ENCODE measurements around the gene GRID1.

The GRID1 gene

DNA sequence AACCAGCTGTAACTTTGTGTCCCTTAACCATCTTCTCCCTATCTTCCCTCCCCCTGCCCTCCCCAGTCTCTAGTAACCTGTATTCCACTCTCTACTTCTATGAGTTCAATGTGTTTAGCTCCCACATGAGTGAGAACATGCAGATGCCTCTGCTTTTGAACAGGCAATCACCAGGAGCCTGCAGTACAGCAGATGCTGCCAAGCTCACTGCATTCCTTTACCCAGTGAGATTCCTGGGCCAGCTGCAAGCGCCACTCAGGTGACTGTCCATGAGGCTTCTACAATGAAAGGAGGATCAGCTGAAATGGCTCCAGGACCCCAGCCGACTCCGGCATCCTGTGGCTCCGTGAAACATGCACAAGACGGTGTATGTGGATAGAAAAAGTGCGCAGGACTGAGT is 15.7 kb downstream of the GRID1 start:
- DNase-seq: no peak

- no peak for DNase-seq
Measured at GRCh38 chr10:86349940-86350630, 16.5 kb downstream of the GRID1 start.

GRCh38 chr10:86349474-86349873 is 17.1 kb downstream of the GRID1 start:
- DNase-seq: peak; percentile 12

DNA sequence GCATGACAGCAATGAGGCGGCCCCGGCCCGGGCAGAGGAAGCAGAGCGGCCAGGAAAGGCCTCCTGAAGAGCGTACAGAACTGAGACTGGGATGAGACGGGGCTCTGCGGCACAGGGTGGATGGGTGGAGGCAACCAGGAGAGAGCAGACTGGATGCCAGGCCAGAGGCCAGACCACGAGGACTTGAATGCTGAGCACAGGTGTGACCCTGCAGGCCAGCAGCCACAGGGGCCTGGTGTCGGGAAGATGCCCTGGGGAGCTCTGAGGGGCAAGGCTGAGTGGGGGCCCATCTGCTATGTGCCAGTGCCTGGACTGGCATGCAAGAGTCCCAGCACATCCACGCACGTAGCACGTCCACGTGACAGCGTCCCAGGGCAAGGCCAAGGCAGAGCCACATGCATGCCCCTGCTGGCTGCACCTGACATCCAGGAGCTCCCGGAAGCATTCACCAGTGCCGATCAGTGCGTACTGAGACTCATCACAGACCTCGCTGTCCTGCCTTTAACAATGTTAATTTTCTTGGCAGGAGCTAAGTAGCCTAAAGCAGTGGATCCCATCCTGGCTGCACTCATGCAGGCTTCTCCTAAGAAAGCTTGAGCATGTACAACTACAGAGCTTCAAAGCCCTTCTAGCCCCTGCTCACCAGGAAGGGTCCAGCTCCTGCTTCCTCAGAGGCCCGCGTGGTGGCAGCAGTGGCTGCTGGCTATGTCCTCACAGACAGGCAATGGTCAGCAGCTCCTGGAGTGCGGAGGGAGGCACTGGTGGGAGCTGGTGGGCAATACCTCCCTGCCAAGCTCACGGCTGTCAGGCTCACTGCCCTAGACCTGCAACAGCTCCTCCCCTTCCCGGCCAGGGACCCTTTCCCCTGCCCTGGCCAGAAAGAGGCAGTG is 18.0 kb downstream of the GRID1 start:
- DNase-seq: no peak

DNA sequence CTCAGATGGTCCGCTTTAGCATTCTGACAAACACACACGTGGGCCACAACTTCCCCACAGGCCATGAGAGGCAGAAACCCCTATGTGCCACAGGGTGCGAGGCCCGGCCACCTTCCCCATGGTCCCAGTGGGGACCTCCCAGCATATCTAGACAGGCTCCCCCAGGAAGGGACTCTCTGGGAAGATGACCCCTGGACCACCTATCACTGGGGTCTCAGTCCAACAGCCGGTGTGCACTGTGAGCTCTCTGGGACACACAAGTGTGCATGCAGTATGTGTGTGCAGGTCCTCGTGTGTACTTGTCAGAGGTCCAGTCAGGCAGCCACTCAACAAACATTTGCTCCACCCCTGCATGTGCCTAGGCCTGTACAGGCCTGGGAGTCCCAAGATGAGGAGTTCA is 18.7 kb downstream of the GRID1 start:
- no peak for DNase-seq

DNA sequence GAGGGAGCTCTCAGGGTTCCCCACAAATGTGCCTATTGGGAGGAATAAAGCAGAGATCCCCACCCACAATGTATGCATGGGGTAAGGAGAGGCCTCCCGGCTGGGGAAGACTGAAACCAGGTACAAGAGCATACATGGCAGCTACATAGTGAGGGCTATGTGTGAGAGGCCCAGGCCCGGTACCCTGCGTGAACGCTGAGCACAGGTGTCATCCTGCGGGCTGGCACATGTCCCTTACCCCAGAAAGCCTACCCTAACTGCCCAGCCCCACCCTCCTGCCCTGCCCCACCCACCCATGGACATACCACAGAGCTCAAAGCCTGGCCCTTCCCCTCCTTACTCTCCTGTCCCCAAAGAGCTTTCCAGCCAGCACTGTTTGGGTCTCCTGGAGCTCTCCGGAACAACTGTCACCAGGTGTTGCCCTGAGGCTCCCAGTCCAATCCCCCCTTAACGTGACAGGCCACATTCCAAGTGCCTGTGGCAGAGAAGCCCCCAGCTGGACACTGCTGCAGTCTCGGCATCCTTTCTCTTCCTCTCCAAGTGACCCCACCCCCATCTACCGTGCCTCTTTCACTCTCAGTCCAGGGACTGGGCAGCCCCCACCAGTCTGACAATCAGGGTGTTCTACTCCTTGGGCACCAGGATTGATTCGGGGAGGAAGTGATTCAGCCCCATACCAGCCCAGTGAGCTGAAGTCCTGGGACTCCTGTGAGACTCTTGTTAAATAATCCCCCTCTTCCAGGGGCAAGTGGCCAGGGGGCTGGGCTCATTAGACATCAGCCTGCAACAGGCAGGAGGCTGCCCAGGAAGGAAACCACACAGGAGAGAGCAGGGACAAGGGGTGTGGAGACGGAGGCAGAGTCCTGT is 19.6 kb downstream of the GRID1 start:
- no peak for DNase-seq

GRCh38 chr10:86345859-86346798 is 20.5 kb downstream of the GRID1 start:
- DNase-seq: no peak

DNA sequence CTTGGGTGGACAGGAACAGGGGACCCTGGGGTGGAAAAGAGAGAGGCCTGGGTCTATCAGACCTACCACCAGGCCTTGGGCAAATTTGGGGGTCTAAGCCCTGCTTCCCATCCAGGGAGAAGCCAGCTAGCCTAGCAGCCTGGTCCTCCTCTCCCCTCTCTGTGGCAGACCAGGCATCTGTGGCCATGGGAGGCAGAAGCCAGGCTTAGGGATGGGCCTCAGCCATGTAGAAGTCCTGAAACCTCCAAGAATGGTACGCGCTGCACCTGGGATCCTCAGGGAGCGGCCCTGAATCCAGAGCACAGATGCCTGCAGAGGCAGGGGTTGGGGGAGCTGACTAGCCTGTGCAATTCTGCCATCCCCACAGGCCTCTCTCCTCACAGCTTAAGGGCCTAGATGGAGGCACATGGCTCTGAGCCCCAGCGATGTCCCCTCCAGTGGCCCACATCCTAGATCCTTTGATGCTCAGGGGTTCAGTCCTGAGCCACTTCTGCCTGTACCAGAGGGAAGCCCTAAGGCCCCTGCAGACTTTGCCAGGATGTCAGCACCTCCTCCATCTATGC is 21.2 kb downstream of the GRID1 start:
- no peak for DNase-seq

- peak; percentile 25 for DNase-seq
Measured at GRCh38 chr10:86344714-86345161, 21.9 kb downstream of the GRID1 start.

- no peak for DNase-seq
Measured at GRCh38 chr10:86344281-86344680, 22.3 kb downstream of the GRID1 start.

DNA sequence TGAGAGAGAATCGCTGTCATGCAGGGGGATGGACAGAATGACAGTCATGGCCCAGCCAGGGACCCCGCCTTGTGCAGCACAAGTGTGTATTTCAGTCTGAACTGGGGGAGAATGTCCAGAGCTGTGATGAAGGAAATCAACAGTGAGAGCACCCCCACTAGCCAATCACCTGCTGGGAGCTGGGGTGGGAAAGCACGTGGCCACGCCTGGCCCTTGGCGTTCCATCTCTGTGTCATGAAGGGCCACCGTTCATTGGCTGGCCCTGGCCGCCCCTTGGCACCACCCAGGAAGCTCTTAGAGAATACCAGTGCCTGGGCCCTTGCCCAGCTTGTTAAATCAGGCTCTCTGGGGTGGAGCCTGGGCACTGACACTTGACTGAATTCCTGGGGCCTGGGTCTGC is 22.8 kb downstream of the GRID1 start:
- DNase-seq: no peak

DNA sequence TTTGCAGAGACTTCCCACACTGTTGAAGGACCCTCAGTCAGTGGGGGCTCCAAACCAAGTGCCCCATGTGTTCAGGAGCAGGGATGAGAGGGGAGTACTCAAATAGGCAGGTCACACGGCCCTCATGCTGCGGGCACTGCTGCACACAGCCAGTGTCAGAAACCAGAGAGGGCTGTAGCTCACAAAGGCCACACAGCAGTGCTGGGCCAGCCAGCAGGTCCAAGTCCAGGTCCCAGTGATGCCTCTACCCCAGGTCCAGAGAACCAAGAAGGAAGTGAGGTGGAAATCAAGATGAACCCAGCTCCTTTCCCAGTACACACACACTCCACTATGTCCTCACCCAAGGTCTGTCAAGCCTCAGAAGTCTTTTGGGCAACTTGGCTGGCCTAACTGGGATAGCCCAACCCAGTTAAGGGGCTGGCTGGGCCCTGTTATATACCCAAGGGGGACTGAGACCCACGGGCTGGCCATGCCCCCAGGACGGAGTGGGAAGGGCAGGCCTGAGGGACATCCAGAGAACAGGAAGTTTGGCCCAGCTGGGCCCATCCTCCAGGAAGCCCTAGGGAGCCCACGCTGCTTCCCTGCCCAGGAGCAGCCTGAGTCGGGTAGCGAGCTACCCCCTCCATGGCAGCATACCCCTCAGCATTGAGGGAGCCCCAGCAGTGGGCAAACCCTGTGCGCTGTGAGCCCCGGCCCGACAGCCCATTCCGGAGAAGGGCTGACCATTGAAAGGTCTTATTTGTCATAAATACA is 24.3 kb downstream of the GRID1 start:
- DNase-seq: no peak

DNA sequence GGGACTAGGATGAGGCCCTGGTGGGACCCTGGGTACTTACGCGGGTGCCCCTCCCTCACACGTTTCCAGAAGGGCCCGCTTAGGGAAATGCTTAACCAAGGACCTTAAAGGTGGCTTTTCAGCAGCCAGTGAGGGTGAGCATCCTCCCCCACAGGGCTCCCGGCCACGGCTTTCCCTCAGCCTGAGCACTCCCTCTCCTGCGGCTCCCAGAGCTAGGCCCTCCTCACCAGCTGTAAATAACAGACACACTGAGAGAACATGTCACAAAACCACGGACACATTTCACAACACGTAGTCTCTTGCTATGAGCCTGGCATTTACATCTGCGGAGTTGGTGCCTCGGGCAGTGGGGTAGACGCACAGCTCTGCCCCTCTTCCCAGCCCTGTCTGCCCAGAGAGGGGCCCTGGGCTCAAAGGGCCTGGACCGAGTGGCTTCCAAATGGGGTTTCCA is 25.2 kb downstream of the GRID1 start:
- no peak for DNase-seq

GRCh38 chr10:86340991-86341260 is 25.7 kb downstream of the GRID1 start:
- DNase-seq: no peak

GRCh38 chr10:86340176-86340990 is 26.2 kb downstream of the GRID1 start:
- DNase-seq: no peak

DNA sequence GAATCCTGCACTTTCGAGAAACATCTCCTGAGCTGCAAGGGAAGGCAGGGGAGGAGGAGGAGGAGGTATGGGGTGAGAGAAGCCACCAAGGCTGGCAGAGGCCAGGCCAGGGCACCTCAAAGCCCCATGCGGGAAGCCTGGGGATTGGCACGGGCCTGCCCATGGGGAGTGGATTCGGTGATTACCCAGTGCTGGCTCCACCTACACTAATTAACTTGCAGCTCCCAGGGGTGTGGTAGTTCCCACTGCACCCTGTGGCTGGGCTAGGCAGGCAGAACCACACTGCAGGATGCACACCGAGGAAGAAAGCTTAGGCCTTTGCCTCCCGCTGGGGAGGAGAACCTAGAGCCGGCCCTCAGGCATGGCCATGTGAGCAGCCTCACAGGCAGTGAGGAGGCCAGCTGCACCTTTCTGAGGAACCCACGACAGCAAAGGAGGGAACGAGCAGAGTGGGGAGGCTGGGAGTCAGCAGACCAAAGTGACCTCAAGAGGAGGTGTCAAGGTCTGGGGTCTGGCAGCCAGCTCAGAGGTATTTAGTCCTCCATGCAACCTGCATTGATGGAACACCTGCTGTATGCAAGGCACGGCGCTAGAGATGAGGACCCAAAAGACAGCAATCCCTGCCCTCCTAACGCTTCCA is 27.2 kb downstream of the GRID1 start:
- DNase-seq: no peak

GRCh38 chr10:86337121-86337601 is 29.4 kb downstream of the GRID1 start:
- peak; percentile 44 for DNase-seq

- no peak for DNase-seq
Measured at GRCh38 chr10:86336341-86336740, 30.3 kb downstream of the GRID1 start.

DNA sequence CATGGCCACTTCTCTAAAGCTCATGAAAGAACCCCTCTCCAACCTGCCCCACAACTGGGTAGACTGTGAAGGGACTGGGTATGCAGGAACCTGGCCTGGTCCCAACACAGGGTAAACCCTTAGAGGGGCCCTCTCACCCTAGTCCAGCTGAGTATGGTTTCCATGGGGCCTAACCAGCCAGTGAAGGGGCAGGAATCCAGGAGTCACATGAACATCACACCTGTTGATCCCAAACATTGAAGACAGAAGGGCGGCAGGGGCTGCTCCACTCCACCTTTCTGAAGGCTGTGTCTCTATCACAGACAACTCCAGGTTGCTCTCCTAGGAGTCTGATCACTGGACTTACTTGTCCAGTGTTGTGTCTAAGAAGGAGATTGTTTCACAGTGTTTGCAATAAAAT is 30.8 kb downstream of the GRID1 start:
- DNase-seq: no peak

DNA sequence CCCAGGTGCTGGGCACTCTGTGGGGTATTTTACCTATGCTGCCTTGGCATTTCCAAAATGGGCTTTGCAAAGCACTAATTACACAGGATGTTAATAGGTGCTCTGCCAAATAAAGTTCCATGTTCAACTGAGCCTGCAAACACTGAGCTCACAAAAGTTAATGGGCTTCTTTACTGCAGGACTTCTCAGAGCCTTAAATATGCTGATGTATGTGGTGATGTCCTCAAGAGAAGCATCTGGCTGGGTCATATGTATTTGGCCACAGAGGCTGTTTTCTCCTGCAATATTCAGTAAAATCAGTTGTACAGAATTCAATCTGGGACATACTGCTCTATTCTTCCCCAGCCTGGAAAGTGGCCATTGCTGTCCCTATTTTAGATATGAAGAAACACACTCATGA is 31.3 kb downstream of the GRID1 start:
- no peak for DNase-seq
